ENCODE data around the gene INIP. TPM values are rescaled to one million over a fixed set of nuclear protein-coding genes. Genes with fewer than 3 reads are reported as not detected.

The INIP gene
- total RNA-seq (2014; rRNA removed; shearing (Covaris generic)): 43.7 and 45.4 TPM in 2 replicates

GRCh38 chr9:112717661-112718331, at the start of gene INIP:
TSS of gene INIP (minus strand) at chr9:112718117. CDS start at chr9:112716485, 1,632 bp downstream.
- DNase-seq (ENCODE audit: low read depth): peak; percentile 97

- DNase-seq (ENCODE audit: low read depth): no peak
These were observed 47.4 kb upstream of the INIP start for GRCh38 chr9:112765281-112765680.

GRCh38 chr9:112764837-112765236, 46.9 kb upstream of the INIP start:
- DNase-seq (ENCODE audit: low read depth): no peak

GRCh38 chr9:112764344-112764743, 46.4 kb upstream of the INIP start:
- DNase-seq (ENCODE audit: low read depth): peak; percentile 37

GRCh38 chr9:112762726-112763518, 45.0 kb upstream of the INIP start:
- DNase-seq (ENCODE audit: low read depth): no peak

GRCh38 chr9:112761912-112762655, 44.2 kb upstream of the INIP start:
- DNase-seq (ENCODE audit: low read depth): peak; percentile 33

- DNase-seq (ENCODE audit: low read depth): no peak
These were observed 42.9 kb upstream of the INIP start for GRCh38 chr9:112760821-112761220.

GRCh38 chr9:112757940-112758339, 40.0 kb upstream of the INIP start:
- DNase-seq (ENCODE audit: low read depth): no peak

- no peak for DNase-seq (ENCODE audit: low read depth)
These were observed 39.5 kb upstream of the INIP start for GRCh38 chr9:112757282-112757883.

GRCh38 chr9:112755675-112756074, 37.8 kb upstream of the INIP start:
- peak; percentile 9 for DNase-seq (ENCODE audit: low read depth)

- DNase-seq (ENCODE audit: low read depth): no peak
These were observed 37.1 kb upstream of the INIP start for GRCh38 chr9:112755016-112755427.

GRCh38 chr9:112754578-112754977, 36.7 kb upstream of the INIP start:
- DNase-seq (ENCODE audit: low read depth): peak; percentile 91

- peak; percentile 95 for DNase-seq (ENCODE audit: low read depth)
These were observed 35.8 kb upstream of the INIP start for GRCh38 chr9:112753725-112754124.

- peak; percentile 21 for DNase-seq (ENCODE audit: low read depth)
These were observed 34.6 kb upstream of the INIP start for GRCh38 chr9:112752334-112753125.

- DNase-seq (ENCODE audit: low read depth): peak; percentile 97
These were observed 33.3 kb upstream of the INIP start for GRCh38 chr9:112751056-112751795.

GRCh38 chr9:112750764-112751055, 32.8 kb upstream of the INIP start:
- no peak for DNase-seq (ENCODE audit: low read depth)

- DNase-seq (ENCODE audit: low read depth): peak; percentile 88
These were observed 32.3 kb upstream of the INIP start, which contains the start of gene SNX30 for GRCh38 chr9:112750016-112750763. TSS of gene SNX30 (plus strand) at chr9:112750760. CDS start at chr9:112751002, 242 bp downstream.

GRCh38 chr9:112747094-112747493, 29.2 kb upstream of the INIP start:
- no peak for DNase-seq (ENCODE audit: low read depth)

- DNase-seq (ENCODE audit: low read depth): no peak
These were observed 26.3 kb upstream of the INIP start for GRCh38 chr9:112744177-112744576.

Measured in M059J (cell line).